SHP77 (cell line): ENCODE data around the gene LGALS7.

Experiments used
- DNase-seq, 2 experiments: peaks; one replicate each; lab custom pipeline; 2025; lab: John Stamatoyannopoulos, UW

The LGALS7 gene

GRCh38 chr19:38739440-38740256, 33.7 kb downstream of the LGALS7 start:
- no peak for DNase-seq

- DNase-seq = no peak
These were observed 35.2 kb downstream of the LGALS7 start for GRCh38 chr19:38737921-38738737.

- no peak for DNase-seq
These were observed 35.9 kb downstream of the LGALS7 start for GRCh38 chr19:38737281-38737865.

GRCh38 chr19:38736413-38737280, 36.7 kb downstream of the LGALS7 start:
- peak; percentile 14 to 24 for DNase-seq

GRCh38 chr19:38736036-38736412, 37.3 kb downstream of the LGALS7 start:
- DNase-seq = peak in 1 of 2 experiments; percentile 60

GRCh38 chr19:38735257-38735686, 38.0 kb downstream of the LGALS7 start:
- peak; percentile 29 to 55 for DNase-seq

GRCh38 chr19:38734426-38735256, 38.7 kb downstream of the LGALS7 start:
- DNase-seq = peak in 1 of 2 experiments; percentile 18

GRCh38 chr19:38734176-38734425, 39.2 kb downstream of the LGALS7 start:
- no peak for DNase-seq

- DNase-seq = no peak
These were observed 39.7 kb downstream of the LGALS7 start for GRCh38 chr19:38733493-38734175.

GRCh38 chr19:38733241-38733492, 40.1 kb downstream of the LGALS7 start:
- no peak for DNase-seq

- peak in 1 of 2 experiments; percentile 49 for DNase-seq
These were observed 41.5 kb downstream of the LGALS7 start for GRCh38 chr19:38731654-38732301.

GRCh38 chr19:38730731-38731589, 42.4 kb downstream of the LGALS7 start:
- no peak for DNase-seq

- DNase-seq = no peak
These were observed 42.9 kb downstream of the LGALS7 start for GRCh38 chr19:38730470-38730730.

- DNase-seq = peak; percentile 55 to 71
These were observed 43.5 kb downstream of the LGALS7 start for GRCh38 chr19:38729653-38730469.

GRCh38 chr19:38728752-38729541, 44.4 kb downstream of the LGALS7 start:
- no peak for DNase-seq

- no peak for DNase-seq
These were observed 45.3 kb downstream of the LGALS7 start for GRCh38 chr19:38727868-38728660.

- DNase-seq = no peak
These were observed 45.9 kb downstream of the LGALS7 start for GRCh38 chr19:38727306-38727867.
